T-cell (primary cell): ENCODE data around the gene ZYX. TPM values are rescaled to one million over a fixed set of nuclear protein-coding genes. Genes with fewer than 3 reads are reported as not detected.

Experiments used
- ATAC-seq, 4 experiments: fragments of 200-7000 bp in 3 of 4; fragments of 150-1000 bp in 1 of 4; cut with Tn5 transposase; replicated peaks in 1 of 4; 1 replicate in 3 of 4; 2 replicates in 1 of 4; pipeline ENCODE4 v1.10.0; 2021; ENCODE audit warnings: moderate library complexity in 3 of 4, mild to moderate bottlenecking in 2 of 4, moderate number of reproducible peaks in 1 of 4
- CTCF ChIA-PET, 2 donors: fragments of 300-600 bp; sonication (Branson Sonifier 250); formaldehyde crosslinking; loops; one replicate each; lab custom pipeline; 2022; ENCODE audit warnings: antibody characterized with exemption in 2 of 2; lab: Charles Lee
- POLR2A ChIA-PET, 2 donors: fragments of 300-600 bp; sonication (Branson Sonifier 250); formaldehyde crosslinking; loops; one replicate each; lab custom pipeline; 2022; ENCODE audit warnings: antibody characterized with exemption in 2 of 2; lab: Charles Lee
- DNase-seq, 35 experiments: peaks; one replicate each; pipeline versions ENCODE4 v3.0.0 to v3.0.0-alpha.2; 2013 to 2023
- H3K27ac ChIP-seq: one replicate; pipeline ENCODE4 v1.5.1; 2013; ENCODE audit warnings: low read length
- H3K27me3 ChIP-seq, 2 experiments: replicated peaks in 1 of 2; 1 replicate in 1 of 2; 2 replicates in 1 of 2; pipeline versions ENCODE4 v1.6.1 to v1.7.0; 2013; ENCODE audit warnings: low read length in 1 of 2, mixed read lengths in 1 of 2; ENCODE audit not compliant: control insufficient read depth in 2 of 2, insufficient read depth in 2 of 2; ENCODE audit errors: extremely low read depth in 1 of 2
- H3K36me3 ChIP-seq, 2 donors: 1 replicate in 1 of 2; 2 replicates in 1 of 2; pipeline versions ENCODE4 v1.6.1 to v1.7.0; 2013; ENCODE audit warnings: low read length in 1 of 2; ENCODE audit not compliant: control insufficient read depth in 2 of 2, insufficient read depth in 1 of 2; ENCODE audit errors: extremely low read depth in 1 of 2
- H3K4me1 ChIP-seq, 2 experiments: 1 replicate in 1 of 2; 2 replicates in 1 of 2; pipeline versions ENCODE4 v1.6.1 to v1.7.0; 2013; ENCODE audit warnings: low read length in 2 of 2, mixed read lengths in 1 of 2; ENCODE audit not compliant: insufficient read depth in 2 of 2, control insufficient read depth in 1 of 2; ENCODE audit errors: extremely low read depth in 1 of 2
- H3K4me3 ChIP-seq, 2 donors: 1 replicate in 1 of 2; 2 replicates in 1 of 2; pipeline versions ENCODE4 v1.5.1 to v1.7.0; 2013; ENCODE audit warnings: mild to moderate bottlenecking in 2 of 2, low read length in 1 of 2, moderate library complexity in 1 of 2; ENCODE audit not compliant: control insufficient read depth in 1 of 2; ENCODE audit errors: extremely low read depth in 1 of 2
- H3K9me3 ChIP-seq: 2 replicates; pipeline ENCODE4 v1.7.0; 2013
- H3K27ac Mint-ChIP-seq, 2 donors: one replicate each; pipeline ENCODE4 v1.8.0; 2020 to 2021; ENCODE audit warnings: mild to moderate bottlenecking in 2 of 2, mixed read lengths in 2 of 2
- H3K27me3 Mint-ChIP-seq, 2 donors: one replicate each; pipeline ENCODE4 v1.8.0; 2021 to 2022; ENCODE audit warnings: mixed read lengths in 2 of 2
- H3K36me3 Mint-ChIP-seq: one replicate; pipeline ENCODE4 v1.8.0; 2021; ENCODE audit warnings: mixed read lengths
- H3K4me1 Mint-ChIP-seq, 3 donors: one replicate each; pipeline ENCODE4 v1.8.0; 2020 to 2022; ENCODE audit warnings: mixed read lengths in 3 of 3, mild to moderate bottlenecking in 1 of 3
- H3K4me3 Mint-ChIP-seq, 3 donors: one replicate each; pipeline ENCODE4 v1.8.0; 2020 to 2022; ENCODE audit warnings: mild to moderate bottlenecking in 3 of 3, mixed read lengths in 3 of 3, moderate library complexity in 3 of 3
- H3K9me3 Mint-ChIP-seq, 3 donors: one replicate each; pipeline ENCODE4 v1.8.0; 2020 to 2022; ENCODE audit warnings: mixed read lengths in 3 of 3
- WGBS: methylation state at CpG from one replicate; pipeline ENCODE4 v1.1.5; 2013; ENCODE audit warnings: missing lambda C conversion rate; ENCODE audit not compliant: insufficient coverage; 5-methylcytosine and 5-hydroxymethylcytosine counted together
- total RNA-seq, 35 experiments: library from RNA in 6 of 35; stranded (reverse) in 6 of 35; fragments of 120-200 nt in 1 of 35; gene quantifications; one replicate each; pipeline versions ENCODE4 v1.2.1 to v1.2.4 and lab custom pipeline; 2013 to 2026

ZYX gene
- total RNA-seq, 5 donors from 2014 or later (not counting 1 experiment from before 2014, with no cell fraction given): 107 to 186 (median 159) TPM

GRCh38 chr7:143368387-143368786 lies 12.8 kb upstream of the ZYX start:
- Histone ChIP-seq H3K36me3 (no peaks in the 10 kb centered on the region), H3K4me1 (peaks cover 8 to 20% of the 10 kb centered on the region in 2 experiments), H3K27me3 (peaks cover 7 to 20% of the 10 kb centered on the region in 2 experiments), H3K27ac (no peak overlapping the region), H3K9me3 (no peaks in the 10 kb centered on the region), H3K4me3 (no peak overlapping the region)
- Mint-ChIP-seq H3K27me3 (peaks cover 22 to 27% of the 10 kb centered on the region in 2 donors), H3K4me3 (no peak overlapping the region), H3K36me3 (no peaks in the 10 kb centered on the region), H3K4me1 (peaks cover 21 to 27% (median 23%) of the 10 kb centered on the region in 3 donors), H3K27ac (no peak overlapping the region), H3K9me3 (no peaks in the 10 kb centered on the region)
- ChIA-PET POLR2A (no interaction called here), CTCF (interaction anchor here (0.5 to 1.0 kb wide), 3 partner anchors 97 to 128 kb away, joined by 3 read pairs; no protein-coding TSS in a partner anchor)
- DNase-seq (no peak), ATAC-seq (no peak)
- WGBS: no CpG with 5 or more reads among the region's 1 CpG

- POLR2A ChIA-PET: interaction anchor here (0.5 to 0.7 kb wide), 2 partner anchors 77 to 90 kb away, joined by 5 to 15 read pairs; no protein-coding TSS in a partner anchor
- no peak overlapping the region for H3K4me3 Mint-ChIP-seq
- CTCF ChIA-PET: interaction anchor here in 1 of 2 donors (1.8 kb wide), 1 partner anchor 11 kb away, joined by 5 read pairs; no protein-coding TSS in a partner anchor
These were observed 11.2 kb upstream of the ZYX start for GRCh38 chr7:143369678-143370651.

GRCh38 chr7:143372070-143372469 lies 9.1 kb upstream of the ZYX start:
- Histone ChIP-seq H3K36me3 (no peaks in the 10 kb centered on the region), H3K27ac (peak overlapping the region; percentile 38), H3K4me1 (peaks cover 21 to 45% of the 10 kb centered on the region in 2 experiments), H3K9me3 (no peaks in the 10 kb centered on the region), H3K27me3 (peaks cover 0 to 6% of the 10 kb centered on the region in 2 experiments), H3K4me3 (no peak overlapping the region)
- ChIA-PET CTCF (interaction anchor here in 1 of 2 donors (0.6 to 0.7 kb wide), 3 partner anchors 36 to 559 kb away, joined by 3 to 5 read pairs (median 4); partner anchors contain the start of gene EPHA1), POLR2A (interaction anchor here (0.5 to 0.6 kb wide), 2 partner anchors 43 to 361 kb away, joined by 3 read pairs; no protein-coding TSS in a partner anchor)
- Mint-ChIP-seq H3K4me3 (peak overlapping the region in 1 of 3 donors; percentile 47), H3K36me3 (no peaks in the 10 kb centered on the region), H3K27ac (peak overlapping the region; percentile 79 to 87), H3K27me3 (no peaks in the 10 kb centered on the region), H3K9me3 (no peaks in the 10 kb centered on the region), H3K4me1 (peaks cover 52 to 60% (median 57%) of the 10 kb centered on the region in 3 donors)
- peak; percentile 51 to 70 (median 61) for ATAC-seq
- 27% methylated on average over 4 of the region's 4 CpGs for WGBS
- peak in 33 of 35 experiments; percentile 27 to 72 (median 58) for DNase-seq

More at GRCh38 chr7:143369678-143370651, 11.2 kb upstream of the ZYX start:
- Histone ChIP-seq H3K27me3 (peaks cover 0 to 15% of the 10 kb centered on the region in 2 experiments), H3K9me3 (no peaks in the 10 kb centered on the region), H3K36me3 (no peaks in the 10 kb centered on the region), H3K27ac (no peak overlapping the region), H3K4me3 (no peak overlapping the region), H3K4me1 (peaks cover 13 to 24% of the 10 kb centered on the region in 2 experiments)
- Mint-ChIP-seq H3K9me3 (no peaks in the 10 kb centered on the region), H3K36me3 (no peaks in the 10 kb centered on the region), H3K4me1 (peaks cover 31 to 39% (median 36%) of the 10 kb centered on the region in 3 donors), H3K27ac (peak overlapping the region in 1 of 2 donors; percentile 17), H3K27me3 (peaks cover 6 to 11% of the 10 kb centered on the region in 2 donors)
- no peak for DNase-seq
- 93% methylated on average over 2 of the region's 12 CpGs for WGBS
- no peak for ATAC-seq

- no peaks in the 10 kb centered on the region for H3K9me3 Mint-ChIP-seq
- Histone ChIP-seq H3K9me3 (no peaks in the 10 kb centered on the region), H3K4me3 (no peak overlapping the region), H3K36me3 (no peaks in the 10 kb centered on the region), H3K27ac (no peak overlapping the region), H3K27me3 (no peaks in the 10 kb centered on the region), H3K4me1 (peaks cover 21 to 57% of the 10 kb centered on the region in 2 experiments)
- 100% methylated on average over 4 of the region's 4 CpGs for WGBS
- H3K27me3 Mint-ChIP-seq: no peaks in the 10 kb centered on the region
- no peak for DNase-seq
- ChIA-PET POLR2A (no interaction called here), CTCF (interaction anchor here in 1 of 2 donors (0.5 to 0.6 kb wide), 2 partner anchors 11 to 30 kb away, joined by 3 read pairs; partner anchors contain the start of gene FAM131B)
- no peaks in the 10 kb centered on the region for H3K36me3 Mint-ChIP-seq
- H3K4me1 Mint-ChIP-seq: peaks cover 61 to 69% (median 66%) of the 10 kb centered on the region in 3 donors
- H3K27ac Mint-ChIP-seq: peak overlapping the region; percentile 93
- no peak for ATAC-seq
- H3K4me3 Mint-ChIP-seq: no peak overlapping the region
These were observed 7.8 kb upstream of the ZYX start for GRCh38 chr7:143373255-143373794.

- Histone ChIP-seq H3K27me3 (no peaks in the 10 kb centered on the region), H3K36me3 (no peaks in the 10 kb centered on the region), H3K9me3 (no peaks in the 10 kb centered on the region), H3K4me1 (peaks cover 21 to 68% of the 10 kb centered on the region in 2 experiments), H3K4me3 (no peak overlapping the region), H3K27ac (peak overlapping the region; percentile 88)
- H3K27ac Mint-ChIP-seq: peak overlapping the region; percentile 93
- no peak for ATAC-seq
- WGBS: 98% methylated on average over 3 of the region's 5 CpGs
- ChIA-PET CTCF (interaction anchor here (1.1 to 1.9 kb wide), 5 partner anchors 10 to 567 kb away, joined by 3 to 6 read pairs (median 3); no protein-coding TSS in a partner anchor), POLR2A (interaction anchor here in 1 of 2 donors (1.4 kb wide), 1 partner anchor 10 kb away, joined by 4 read pairs; no protein-coding TSS in a partner anchor)
- no peaks in the 10 kb centered on the region for H3K36me3 Mint-ChIP-seq
- peaks cover 73 to 82% (median 78%) of the 10 kb centered on the region in 3 donors for H3K4me1 Mint-ChIP-seq
- H3K4me3 Mint-ChIP-seq: peak overlapping the region in 1 of 3 donors; percentile 52
- no peaks in the 10 kb centered on the region for H3K27me3 Mint-ChIP-seq
- DNase-seq: no peak
- H3K9me3 Mint-ChIP-seq: no peaks in the 10 kb centered on the region
These were observed 6.6 kb upstream of the ZYX start for GRCh38 chr7:143374561-143374960.
